Mononuclear cell (primary cell): Measurements from ENCODE around the gene PYGM. TPM values are rescaled to one million over a fixed set of nuclear protein-coding genes. Genes with fewer than 3 reads are reported as not detected.

Source experiments
- H3K27me3 ChIP-seq: 2 replicates; pipeline ENCODE4 v1.6.0; 2011; ENCODE audit warnings: low read length, control low read depth; ENCODE audit not compliant: insufficient read depth
- H3K4me1 ChIP-seq: 2 replicates; pipeline ENCODE4 v1.5.1; 2011; ENCODE audit warnings: mild to moderate bottlenecking, low read length, control low read depth; ENCODE audit not compliant: insufficient read depth
- H3K4me3 ChIP-seq: 2 replicates; pipeline ENCODE4 v1.5.1; 2011; ENCODE audit warnings: mild to moderate bottlenecking, low read length, moderate library complexity
- H3K9me3 ChIP-seq: 2 replicates; pipeline ENCODE4 v1.5.1; 2011; ENCODE audit warnings: low read depth, mild to moderate bottlenecking, control low read depth, low read length
- total RNA-seq: library from RNA; depleted of rRNA; stranded (reverse); fragments of >200 nt; gene quantifications from one replicate; pipeline ENCODE4 v1.2.3, GENCODE V29; 2012

PYGM gene
- total RNA-seq, 1 donor: 4.8 TPM

- Histone ChIP-seq H3K4me3 (peak within 1 kb of the TSS; percentile 91), H3K27me3 (no peaks in the 10 kb centered on the region), H3K9me3 (no peaks in the 10 kb centered on the region), H3K4me1 (peaks cover 40% of the 10 kb centered on the region)
Observed at GRCh38 chr11:64743591-64744543, 15.9 kb downstream of the PYGM start, which contains the start of gene RASGRP2. TSS of gene RASGRP2 (minus strand) at chr11:64744142. CDS start at chr11:64742866, 1,276 bp downstream.

- H3K9me3 ChIP-seq: no peaks in the 10 kb centered on the region
- H3K4me3 ChIP-seq: peak overlapping the region; percentile 91
- no peaks in the 10 kb centered on the region for H3K27me3 ChIP-seq
- H3K4me1 ChIP-seq: peaks cover 40% of the 10 kb centered on the region
Observed at GRCh38 chr11:64742889-64743590, 16.7 kb downstream of the PYGM start.

- Histone ChIP-seq H3K9me3 (no peaks in the 10 kb centered on the region), H3K4me1 (peaks cover 40% of the 10 kb centered on the region), H3K27me3 (no peaks in the 10 kb centered on the region), H3K4me3 (peak overlapping the region; percentile 91)
Observed at GRCh38 chr11:64742087-64742888, 17.5 kb downstream of the PYGM start.

- peaks cover 41% of the 10 kb centered on the region for H3K4me1 ChIP-seq
- H3K27me3 ChIP-seq: no peaks in the 10 kb centered on the region
- H3K4me3 ChIP-seq: peak overlapping the region; percentile 91
- H3K9me3 ChIP-seq: no peaks in the 10 kb centered on the region
Observed at GRCh38 chr11:64741375-64742086, 18.2 kb downstream of the PYGM start.

GRCh38 chr11:64739871-64740270 is 19.9 kb downstream of the PYGM start:
- Histone ChIP-seq H3K4me3 (no peak overlapping the region), H3K27me3 (no peaks in the 10 kb centered on the region), H3K4me1 (peaks cover 30% of the 10 kb centered on the region), H3K9me3 (no peaks in the 10 kb centered on the region)

GRCh38 chr11:64736654-64737053 is 23.1 kb downstream of the PYGM start:
- Histone ChIP-seq H3K9me3 (no peaks in the 10 kb centered on the region), H3K4me3 (no peak overlapping the region), H3K4me1 (peaks cover 13% of the 10 kb centered on the region), H3K27me3 (no peaks in the 10 kb centered on the region)

- no peaks in the 10 kb centered on the region for H3K9me3 ChIP-seq
Observed at GRCh38 chr11:64735725-64736259, 24.0 kb downstream of the PYGM start.

GRCh38 chr11:64734811-64735724 is 24.7 kb downstream of the PYGM start:
- Histone ChIP-seq H3K9me3 (no peaks in the 10 kb centered on the region), H3K27me3 (no peaks in the 10 kb centered on the region), H3K4me3 (no peak overlapping the region), H3K4me1 (peaks cover 4% of the 10 kb centered on the region)

More at GRCh38 chr11:64735725-64736259, 24.0 kb downstream of the PYGM start:
- H3K27me3 ChIP-seq: no peaks in the 10 kb centered on the region
- no peak overlapping the region for H3K4me3 ChIP-seq
- peaks cover 4% of the 10 kb centered on the region for H3K4me1 ChIP-seq

GRCh38 chr11:64731601-64732000 is 28.2 kb downstream of the PYGM start:
- no peaks in the 10 kb centered on the region for H3K27me3 ChIP-seq
- no peaks in the 10 kb centered on the region for H3K4me1 ChIP-seq
- H3K4me3 ChIP-seq: no peak overlapping the region
- H3K9me3 ChIP-seq: no peaks in the 10 kb centered on the region

GRCh38 chr11:64729851-64730382 is 29.9 kb downstream of the PYGM start:
- Histone ChIP-seq H3K4me3 (no peak overlapping the region), H3K4me1 (no peaks in the 10 kb centered on the region), H3K9me3 (no peaks in the 10 kb centered on the region), H3K27me3 (no peaks in the 10 kb centered on the region)

GRCh38 chr11:64728757-64729365 is 30.9 kb downstream of the PYGM start:
- Histone ChIP-seq H3K4me1 (peaks cover 6% of the 10 kb centered on the region), H3K27me3 (no peaks in the 10 kb centered on the region), H3K9me3 (no peaks in the 10 kb centered on the region), H3K4me3 (no peak overlapping the region)

- peaks cover 4% of the 10 kb centered on the region for H3K27me3 ChIP-seq
- no peaks in the 10 kb centered on the region for H3K9me3 ChIP-seq
- H3K4me1 ChIP-seq: peaks cover 11% of the 10 kb centered on the region
- no peak overlapping the region for H3K4me3 ChIP-seq
Observed at GRCh38 chr11:64726867-64727530, 32.8 kb downstream of the PYGM start.
